Measurements from ENCODE around the gene ECM1.

DNA sequence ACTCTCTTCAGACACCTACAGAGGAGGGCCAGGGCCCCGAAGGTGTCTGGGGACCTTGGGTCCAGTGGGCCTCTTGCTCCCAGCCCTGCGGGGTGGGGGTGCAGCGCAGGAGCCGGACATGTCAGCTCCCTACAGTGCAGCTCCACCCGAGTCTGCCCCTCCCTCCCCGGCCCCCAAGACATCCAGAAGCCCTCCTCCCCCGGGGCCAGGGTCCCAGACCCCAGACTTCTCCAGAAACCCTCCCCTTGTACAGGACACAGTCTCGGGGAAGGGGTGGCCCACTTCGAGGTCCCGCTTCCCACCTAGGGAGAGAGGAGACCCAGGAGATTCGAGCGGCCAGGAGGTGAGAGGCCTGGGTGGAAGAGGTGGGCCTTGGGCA is 45.0 kb downstream of the ECM1 start:
- TF ChIP-seq, protein P1, sequence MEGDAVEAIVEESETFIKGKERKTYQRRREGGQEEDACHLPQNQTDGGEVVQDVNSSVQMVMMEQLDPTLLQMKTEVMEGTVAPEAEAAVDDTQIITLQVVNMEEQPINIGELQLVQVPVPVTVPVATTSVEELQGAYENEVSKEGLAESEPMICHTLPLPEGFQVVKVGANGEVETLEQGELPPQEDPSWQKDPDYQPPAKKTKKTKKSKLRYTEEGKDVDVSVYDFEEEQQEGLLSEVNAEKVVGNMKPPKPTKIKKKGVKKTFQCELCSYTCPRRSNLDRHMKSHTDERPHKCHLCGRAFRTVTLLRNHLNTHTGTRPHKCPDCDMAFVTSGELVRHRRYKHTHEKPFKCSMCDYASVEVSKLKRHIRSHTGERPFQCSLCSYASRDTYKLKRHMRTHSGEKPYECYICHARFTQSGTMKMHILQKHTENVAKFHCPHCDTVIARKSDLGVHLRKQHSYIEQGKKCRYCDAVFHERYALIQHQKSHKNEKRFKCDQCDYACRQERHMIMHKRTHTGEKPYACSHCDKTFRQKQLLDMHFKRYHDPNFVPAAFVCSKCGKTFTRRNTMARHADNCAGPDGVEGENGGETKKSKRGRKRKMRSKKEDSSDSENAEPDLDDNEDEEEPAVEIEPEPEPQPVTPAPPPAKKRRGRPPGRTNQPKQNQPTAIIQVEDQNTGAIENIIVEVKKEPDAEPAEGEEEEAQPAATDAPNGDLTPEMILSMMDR (conservative IDR thresholded peaks at IDR 0.05; ENCODE audit: low read depth, low read length): no peak
- TF ChIP-seq EZH2 (IDR thresholded peaks at IDR 0.05; ENCODE audit: low read length, unreplicated experiment) (no peak), EZH2phosphoT487 (IDR thresholded peaks at IDR 0.05; ENCODE audit: borderline replicate concordance, low read length) (no peak)
